HCT116 (cell line): ENCODE data around the gene ARL15.

ENCODE experiments used
- CEBPB ChIP-seq: IDR thresholded peaks from 2 replicates; pipeline ENCODE4 v1.6.1; 2012; ENCODE audit warnings: low read depth
- CTCF ChIP-seq, 3 experiments: fragments of 200-600 bp in 1 of 3; sonication (generic) in 1 of 3; IDR thresholded peaks in 2 of 3; conservative IDR thresholded peaks in 1 of 3; 2 replicates each; pipeline ENCODE4 v1.5.1; 2012 to 2017; ENCODE audit warnings: low read depth in 2 of 3, low read length in 2 of 3, antibody characterized with exemption in 1 of 3, borderline replicate concordance in 1 of 3, control low read depth in 1 of 3, mild to moderate bottlenecking in 1 of 3, mixed read lengths in 1 of 3, mixed run types in 1 of 3, moderate library complexity in 1 of 3; ENCODE audit not compliant: insufficient read depth in 1 of 3
- EZH2 ChIP-seq: fragments of 200-600 bp; sonication (generic); IDR thresholded peaks from 2 replicates; pipeline ENCODE4 v1.6.1; 2017; ENCODE audit warnings: antibody characterized with exemption, mixed run types
- JUND ChIP-seq: IDR thresholded peaks from 2 replicates; pipeline ENCODE4 v1.6.1; 2012
- MAX ChIP-seq: IDR thresholded peaks from 2 replicates; pipeline ENCODE4 v1.6.1; 2012
- POLR2A ChIP-seq: IDR thresholded peaks from 2 replicates; pipeline ENCODE4 v1.7.0; 2011; ENCODE audit warnings: borderline replicate concordance; ENCODE audit not compliant: insufficient read depth, insufficient read length; ENCODE audit errors: extremely low read depth
- RAD21 ChIP-seq: IDR thresholded peaks from 2 replicates; pipeline ENCODE4 v1.6.1; 2012; ENCODE audit warnings: low read depth, mild to moderate bottlenecking
- REST ChIP-seq: IDR thresholded peaks from 2 replicates; pipeline ENCODE4 v1.6.1; 2012; ENCODE audit warnings: low read depth
- SP1 ChIP-seq: IDR thresholded peaks from 2 replicates; pipeline ENCODE4 v1.6.1; 2012; ENCODE audit warnings: low read depth
- TCF7L2 ChIP-seq: IDR thresholded peaks from 2 replicates; pipeline ENCODE4 v1.7.0; 2011; ENCODE audit warnings: borderline replicate concordance, inconsistent platforms; ENCODE audit not compliant: insufficient read depth, insufficient read length; ENCODE audit errors: extremely low read depth

GRCh38 chr5:54285686-54286085 is 24.7 kb downstream of the ARL15 start:
- no peak for TF ChIP-seq POLR2A
- no peak for TF ChIP-seq CTCF (IDR thresholded peaks at IDR 0.05 in 2 of 3, conservative IDR thresholded peaks at IDR 0.05 in 1 of 3; ENCODE audit: borderline replicate concordance in 1 of 3, insufficient read depth in 1 of 3, low read depth in 2 of 3, low read length in 2 of 3)
- no peak for TF ChIP-seq JUND
- no peak for TF ChIP-seq SP1
- no peak for TF ChIP-seq CEBPB
- TF ChIP-seq TCF7L2 = no peak
- no peak for TF ChIP-seq RAD21
- TF ChIP-seq REST = no peak
- no peak for TF ChIP-seq MAX
- no peak for TF ChIP-seq EZH2
